Spleen (tissue), 11 donors: ENCODE measurements around the gene USP24. TPM values are rescaled to one million over a fixed set of nuclear protein-coding genes. Genes with fewer than 3 reads are reported as not detected.
A peak's percentile ranks its signal among the peaks of the same experiment; 100 is the strongest.

Source experiments
- DNase-seq: peaks from one replicate; pipeline ENCODE4 v3.0.0-alpha.2; 2020
- H3K27ac ChIP-seq, 8 donors: fragments of 200-600 bp; sonication (generic) in 7 of 8; 1 replicate in 4 of 8; 2 replicates in 4 of 8; pipeline versions ENCODE4 v1.5.0 to v1.8.0; 2016 to 2021; ENCODE audit warnings: inconsistent platforms in 4 of 8, mild to moderate bottlenecking in 4 of 8, moderate library complexity in 1 of 8
- H3K27me3 ChIP-seq, 7 donors: fragments of 200-600 bp; sonication (generic) in 6 of 7; replicated peaks in 1 of 7; 1 replicate in 4 of 7; 2 replicates in 3 of 7; pipeline versions ENCODE4 v1.5.0 to v1.8.0; 2016 to 2021; ENCODE audit warnings: inconsistent platforms in 3 of 7, mild to moderate bottlenecking in 1 of 7
- H3K36me3 ChIP-seq, 6 donors: fragments of 200-600 bp; sonication (generic) in 5 of 6; 1 replicate in 4 of 6; 2 replicates in 2 of 6; pipeline versions ENCODE4 v1.5.0 to v1.8.0; 2016 to 2021; ENCODE audit warnings: inconsistent platforms in 2 of 6
- H3K4me1 ChIP-seq, 6 donors: fragments of 200-600 bp; sonication (generic) in 5 of 6; 1 replicate in 3 of 6; 2 replicates in 3 of 6; pipeline versions ENCODE4 v1.5.0 to v1.8.0; 2016 to 2021; ENCODE audit warnings: inconsistent platforms in 3 of 6
- H3K4me3 ChIP-seq, 8 donors: fragments of 200-600 bp; sonication (generic) in 7 of 8; 1 replicate in 4 of 8; 2 replicates in 4 of 8; pipeline versions ENCODE4 v1.5.0 to v1.8.0; 2016 to 2021; ENCODE audit warnings: inconsistent platforms in 4 of 8, mild to moderate bottlenecking in 4 of 8, moderate library complexity in 2 of 8
- H3K9me3 ChIP-seq, 8 donors: fragments of 200-600 bp; sonication (generic) in 7 of 8; 1 replicate in 4 of 8; 2 replicates in 4 of 8; pipeline versions ENCODE4 v1.5.0 to v1.8.0; 2016 to 2021; ENCODE audit warnings: inconsistent platforms in 4 of 8
- POLR2A ChIP-seq, 3 donors: fragments of 450-650 bp; IDR thresholded peaks; one replicate each; pipeline ENCODE4 v1.5.1; 2017; ENCODE audit warnings: antibody characterized with exemption in 3 of 3, mild to moderate bottlenecking in 1 of 3
- POLR2AphosphoS5 ChIP-seq, 3 donors: sonication (generic); formaldehyde crosslinking; IDR thresholded peaks; one replicate each; pipeline ENCODE4 v1.5.1; 2017; ENCODE audit warnings: antibody characterized with exemption in 3 of 3
- WGBS, 5 donors: extraction: QIAGEN DNeasy Blood & Tissue Kit in 3 of 5; methylation state at CpG; one replicate each; pipeline versions ENCODE4 v1.1.5 to v1.1.7; 2013 to 2018; 5-methylcytosine and 5-hydroxymethylcytosine counted together
- intact Hi-C: fragments of 100-400 bp; cut with DNase I; formaldehyde crosslinking; loops from one replicate; pipeline ENCODE4 v1.15.0; 2023; ENCODE audit warnings: low total_unique reads
- polyA plus RNA-seq, 3 donors: library from polyadenylated mRNA; stranded (reverse); fragments of 200-250 nt; gene quantifications; one replicate each; pipeline ENCODE4 v1.2.1, GENCODE V29; 2013
- total RNA-seq, 7 donors: library from RNA; depleted of rRNA in 3 of 7; stranded (reverse); fragments of >200 nt in 3 of 7; fragmentation: NEBNext Ultra II Directional in 4 of 7; extraction: Animal tissue kit (Norgen Biotek cat#: 25700) in 4 of 7; gene quantifications; one replicate each; pipeline versions ENCODE4 v1.1.0 to v1.2.1, GENCODE V29; 2016 to 2021
- TF ChIP-seq, protein P1 (sequence below), 11 experiments: fragments of 200-600 bp in 7 of 11; fragments of 450-650 bp in 4 of 11; sonication (generic) in 4 of 11; IDR thresholded peaks in 8 of 11; conservative IDR thresholded peaks in 3 of 11; 1 replicate in 7 of 11; 2 replicates in 4 of 11; pipeline versions ENCODE4 v1.4.0 to v1.8.0; 2016 to 2021; ENCODE audit warnings: antibody characterized with exemption in 11 of 11, inconsistent platforms in 4 of 11, mild to moderate bottlenecking in 1 of 11
- donor health status: healthy with polysubstance abuse.
- donor health status: DM: no; HTN: no; CAD: no; lungs with moderate emphysema.
- donor health status: DM: no; HTN: no; CAD: no.
- donor health status: Bipolar disorder and iron deficiency.
- donor health status: healthy.
- donor health status: DM: no; HTN: no; CAD: no.
- donor health status: DM: yes; HTN: yes; CAD: no.

The USP24 gene
- total and polyA plus RNA-seq, 10 donors: 11.6 to 94.5 (median 70.1) TPM

DNA sequence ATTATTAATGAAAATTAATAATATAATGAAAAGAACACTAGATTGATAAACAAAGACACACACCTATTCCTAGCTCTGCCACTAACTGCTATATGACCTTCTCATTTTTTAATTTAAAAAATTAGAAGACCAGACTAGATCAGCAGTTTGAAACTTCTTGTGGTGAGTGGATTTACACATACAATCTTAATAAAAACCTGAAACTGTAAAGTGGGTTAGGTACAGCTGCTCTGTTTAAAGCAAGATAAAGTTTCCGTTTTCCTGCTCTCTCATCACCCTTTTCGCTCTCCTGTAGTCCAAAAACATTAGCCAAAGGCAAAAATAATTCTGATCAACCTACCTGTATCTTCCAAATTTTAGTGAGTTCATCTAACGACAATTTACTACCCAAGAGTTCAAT lies 58.6 kb downstream of the USP24 start:
- Histone ChIP-seq H3K27me3 (no peaks in the 10 kb centered on the region), H3K4me1 (peaks cover 0 to 16% (median 7%) of the 10 kb centered on the region in 6 donors), H3K9me3 (no peaks in the 10 kb centered on the region), H3K4me3 (no peak overlapping the region), H3K36me3 (peaks cover 0 to 100% (median 67%) of the 10 kb centered on the region in 6 donors), H3K27ac (no peak overlapping the region)
- TF ChIP-seq POLR2A (IDR thresholded peaks at IDR 0.05) (no peak), POLR2AphosphoS5 (IDR thresholded peaks at IDR 0.05) (no peak)
- TF ChIP-seq, protein P1, sequence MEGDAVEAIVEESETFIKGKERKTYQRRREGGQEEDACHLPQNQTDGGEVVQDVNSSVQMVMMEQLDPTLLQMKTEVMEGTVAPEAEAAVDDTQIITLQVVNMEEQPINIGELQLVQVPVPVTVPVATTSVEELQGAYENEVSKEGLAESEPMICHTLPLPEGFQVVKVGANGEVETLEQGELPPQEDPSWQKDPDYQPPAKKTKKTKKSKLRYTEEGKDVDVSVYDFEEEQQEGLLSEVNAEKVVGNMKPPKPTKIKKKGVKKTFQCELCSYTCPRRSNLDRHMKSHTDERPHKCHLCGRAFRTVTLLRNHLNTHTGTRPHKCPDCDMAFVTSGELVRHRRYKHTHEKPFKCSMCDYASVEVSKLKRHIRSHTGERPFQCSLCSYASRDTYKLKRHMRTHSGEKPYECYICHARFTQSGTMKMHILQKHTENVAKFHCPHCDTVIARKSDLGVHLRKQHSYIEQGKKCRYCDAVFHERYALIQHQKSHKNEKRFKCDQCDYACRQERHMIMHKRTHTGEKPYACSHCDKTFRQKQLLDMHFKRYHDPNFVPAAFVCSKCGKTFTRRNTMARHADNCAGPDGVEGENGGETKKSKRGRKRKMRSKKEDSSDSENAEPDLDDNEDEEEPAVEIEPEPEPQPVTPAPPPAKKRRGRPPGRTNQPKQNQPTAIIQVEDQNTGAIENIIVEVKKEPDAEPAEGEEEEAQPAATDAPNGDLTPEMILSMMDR (IDR thresholded peaks at IDR 0.05 in 8 of 11, conservative IDR thresholded peaks at IDR 0.05 in 3 of 11): no peak
- DNase-seq: no peak
- 88 to 95% (median 93%) methylated on average over 3 of the region's 3 CpGs for WGBS, 5 donors
- intact Hi-C loops: no loop called here

DNA sequence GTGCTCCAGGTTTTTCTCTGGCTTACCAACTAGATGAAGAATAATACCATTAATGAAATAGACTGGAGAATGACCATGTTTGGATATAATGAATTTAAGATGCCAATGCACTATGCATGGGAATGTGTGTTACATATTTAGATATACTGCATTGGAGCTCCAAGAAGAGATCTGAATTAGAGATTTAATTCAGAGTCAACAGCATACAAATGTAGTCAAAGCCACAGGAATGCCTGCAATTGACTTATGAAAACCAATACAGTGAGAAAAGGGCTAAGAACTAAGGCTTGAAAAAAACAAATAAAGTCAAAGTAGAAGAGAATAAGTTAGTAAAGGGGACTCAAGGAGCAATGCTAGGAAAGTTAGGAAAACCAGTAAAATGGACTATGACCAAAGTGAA lies 59.1 kb downstream of the USP24 start:
- H3K36me3 ChIP-seq: peaks cover 0 to 95% (median 63%) of the 10 kb centered on the region in 6 donors
- no peak for DNase-seq
- intact Hi-C loops: no loop called here
- no peak overlapping the region for H3K27ac ChIP-seq
- peaks cover 0 to 21% (median 12%) of the 10 kb centered on the region in 6 donors for H3K4me1 ChIP-seq
- no peak overlapping the region for H3K4me3 ChIP-seq
- H3K9me3 ChIP-seq: no peaks in the 10 kb centered on the region
- no peak for TF ChIP-seq POLR2A (IDR thresholded peaks at IDR 0.05)
- TF ChIP-seq POLR2AphosphoS5 (IDR thresholded peaks at IDR 0.05): no peak
- TF ChIP-seq, protein P1 (IDR thresholded peaks at IDR 0.05 in 8 of 11, conservative IDR thresholded peaks at IDR 0.05 in 3 of 11): no peak
- H3K27me3 ChIP-seq: no peaks in the 10 kb centered on the region

DNA sequence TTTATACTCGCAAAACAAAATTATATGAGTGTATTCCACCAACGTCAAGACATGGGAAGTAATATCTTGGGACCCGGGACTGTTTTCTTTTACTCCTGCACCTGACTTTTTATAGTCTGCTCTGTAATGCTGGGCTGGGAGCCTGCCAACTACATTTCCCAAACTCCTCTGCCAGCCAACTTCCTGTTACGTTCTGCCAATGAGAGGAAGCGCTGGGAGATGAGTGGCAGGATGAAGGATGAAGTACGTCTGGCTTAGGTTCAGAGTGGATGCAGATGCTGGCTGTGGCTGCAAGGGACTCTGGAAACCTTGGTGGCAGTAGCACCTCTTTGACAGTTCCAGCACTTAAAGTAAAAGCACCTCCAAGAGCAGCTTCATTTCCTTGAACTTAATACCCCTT lies 59.6 kb downstream of the USP24 start:
- 55 to 75% (median 65%) methylated on average over 6 of the region's 6 CpGs for WGBS, 5 donors
- no peaks in the 10 kb centered on the region for H3K9me3 ChIP-seq
- no peak overlapping the region for H3K27ac ChIP-seq
- no peak for TF ChIP-seq POLR2A (IDR thresholded peaks at IDR 0.05)
- peak in 1 of 3 donors; percentile 65 for TF ChIP-seq POLR2AphosphoS5 (IDR thresholded peaks at IDR 0.05)
- TF ChIP-seq, protein P1 (IDR thresholded peaks at IDR 0.05 in 8 of 11, conservative IDR thresholded peaks at IDR 0.05 in 3 of 11): no peak
- intact Hi-C loops: no loop called here
- no peak overlapping the region for H3K4me3 ChIP-seq
- H3K4me1 ChIP-seq: peaks cover 0 to 26% (median 17%) of the 10 kb centered on the region in 6 donors
- DNase-seq: no peak
- peaks cover 0 to 89% (median 58%) of the 10 kb centered on the region in 6 donors for H3K36me3 ChIP-seq
- no peaks in the 10 kb centered on the region for H3K27me3 ChIP-seq

DNA sequence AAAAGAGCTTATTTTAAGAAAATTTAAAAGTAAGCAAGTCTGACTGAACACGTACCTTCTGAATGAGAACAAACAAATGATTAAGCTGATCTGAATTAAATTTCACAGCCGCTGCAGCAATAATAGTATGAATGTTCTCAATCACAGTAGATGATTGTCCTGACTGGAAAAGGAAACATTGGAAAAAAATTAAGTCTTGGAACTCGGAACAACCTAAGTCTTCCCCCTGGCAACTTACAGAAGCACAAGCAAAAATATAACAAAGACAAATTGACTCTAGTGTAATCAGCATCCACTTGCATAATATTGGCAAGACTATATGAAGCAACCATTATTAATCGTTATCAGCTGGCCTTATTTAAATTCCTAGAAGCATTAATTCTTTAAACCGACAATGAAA lies 60.5 kb downstream of the USP24 start:
- DNase-seq: no peak
- Histone ChIP-seq H3K4me3 (no peak overlapping the region), H3K27ac (no peak overlapping the region), H3K9me3 (no peaks in the 10 kb centered on the region), H3K4me1 (peaks cover 2 to 35% (median 19%) of the 10 kb centered on the region in 6 donors), H3K27me3 (no peaks in the 10 kb centered on the region), H3K36me3 (peaks cover 0 to 89% (median 51%) of the 10 kb centered on the region in 6 donors)
- intact Hi-C loops: no loop called here
- no peak for TF ChIP-seq POLR2A (IDR thresholded peaks at IDR 0.05)
- TF ChIP-seq, protein P1 (IDR thresholded peaks at IDR 0.05 in 8 of 11, conservative IDR thresholded peaks at IDR 0.05 in 3 of 11): no peak
- no peak for TF ChIP-seq POLR2AphosphoS5 (IDR thresholded peaks at IDR 0.05)
- 91 to 100% (median 95%) methylated on average over 5 of the region's 5 CpGs for WGBS, 5 donors
